GM23338 (cell line): ENCODE results near the gene BCL11B. TPM values are rescaled to one million over a fixed set of nuclear protein-coding genes. Genes with fewer than 3 reads are reported as not detected.

Experiments used
- ATAC-seq: fragments of 200-7000 bp; cut with Tn5 transposase; 3 replicates; pipeline ENCODE4 v1.9.1; 2020
- DNase-seq: peaks from one replicate; pipeline ENCODE4 v3.0.0-alpha.2; 2015; ENCODE audit warnings: low spot score
- H2AFZ ChIP-seq: fragments of 200-600 bp; sonication (generic); 2 replicates; pipeline ENCODE4 v1.8.0; 2016; ENCODE audit warnings: antibody characterized with exemption, mild to moderate bottlenecking, moderate library complexity
- H3F3A ChIP-seq: fragments of 200-600 bp; sonication (generic); replicated peaks from 2 replicates; pipeline ENCODE4 v1.8.0; 2017; ENCODE audit warnings: antibody characterized with exemption, mixed run types, low read depth
- H3K27ac ChIP-seq: fragments of 200-600 bp; sonication (generic); 2 replicates; pipeline ENCODE4 v1.6.1; 2016; ENCODE audit warnings: low read depth
- H3K27me3 ChIP-seq: fragments of 200-600 bp; sonication (generic); 2 replicates; pipeline ENCODE4 v1.8.0; 2016; ENCODE audit warnings: mild to moderate bottlenecking, mixed run types, moderate library complexity; ENCODE audit not compliant: insufficient read depth
- H3K36me3 ChIP-seq: fragments of 200-600 bp; sonication (generic); 2 replicates; pipeline ENCODE4 v1.8.0; 2016; ENCODE audit warnings: mild to moderate bottlenecking; ENCODE audit not compliant: insufficient read depth
- H3K4me1 ChIP-seq: fragments of 200-600 bp; sonication (generic); 2 replicates; pipeline ENCODE4 v1.8.0; 2016; ENCODE audit warnings: mild to moderate bottlenecking, moderate library complexity; ENCODE audit not compliant: insufficient read depth
- H3K4me2 ChIP-seq: fragments of 200-600 bp; sonication (generic); 2 replicates; pipeline ENCODE4 v1.7.1; 2017; ENCODE audit warnings: mixed run types
- H3K4me3 ChIP-seq: fragments of 200-600 bp; sonication (generic); 2 replicates; pipeline ENCODE4 v1.6.1; 2016; ENCODE audit warnings: mixed run types
- H3K79me2 ChIP-seq: fragments of 200-600 bp; sonication (generic); replicated peaks from 2 replicates; pipeline ENCODE4 v1.8.0; 2017; ENCODE audit warnings: mild to moderate bottlenecking; ENCODE audit not compliant: insufficient read depth
- H3K9me2 ChIP-seq: fragments of 200-600 bp; sonication (generic); 2 replicates; pipeline ENCODE4 v1.8.0; 2017; ENCODE audit not compliant: insufficient read depth
- H4K20me1 ChIP-seq: fragments of 200-600 bp; sonication (generic); replicated peaks from 2 replicates; pipeline ENCODE4 v1.8.0; 2017; ENCODE audit warnings: mild to moderate bottlenecking; ENCODE audit not compliant: insufficient read depth
- H3K27ac Mint-ChIP-seq: 2 replicates; pipeline ENCODE4 v1.8.0; 2020; ENCODE audit warnings: inconsistent platforms, mild to moderate bottlenecking, moderate library complexity, mixed read lengths
- H3K27me3 Mint-ChIP-seq: 3 replicates; pipeline ENCODE4 v1.8.0; 2022; ENCODE audit warnings: low read depth, mild to moderate bottlenecking, moderate library complexity, mixed read lengths, inconsistent platforms; ENCODE audit not compliant: insufficient read depth, poor library complexity
- H3K36me3 Mint-ChIP-seq: 3 replicates; pipeline ENCODE4 v1.8.0; 2021; ENCODE audit warnings: low read depth, mild to moderate bottlenecking, inconsistent platforms, moderate library complexity, mixed read lengths
- H3K4me1 Mint-ChIP-seq: 3 replicates; pipeline ENCODE4 v1.8.0; 2020; ENCODE audit warnings: mild to moderate bottlenecking, inconsistent platforms, mixed read lengths
- H3K4me3 Mint-ChIP-seq: 3 replicates; pipeline ENCODE4 v1.8.0; 2021; ENCODE audit warnings: moderate library complexity, mild to moderate bottlenecking, inconsistent platforms, mixed read lengths
- H3K9me3 Mint-ChIP-seq: 3 replicates; pipeline ENCODE4 v1.8.0; 2020; ENCODE audit warnings: moderate library complexity, mild to moderate bottlenecking, inconsistent platforms, mixed read lengths
- CREB1 ChIP-seq: fragments of 250-450 bp; sonication (Bioruptor Pico); IDR thresholded peaks from 2 replicates; pipeline ENCODE4 v1.5.0; 2020; ENCODE audit warnings: low read depth, mild to moderate bottlenecking, moderate library complexity
- CTCF ChIP-seq, 2 experiments: fragments of 200-600 bp in 1 of 2; sonication (generic) in 1 of 2; conservative IDR thresholded peaks; 2 replicates each; pipeline versions ENCODE4 v1.5.1 to v1.6.1; 2016 to 2017; ENCODE audit warnings: antibody characterized with exemption in 2 of 2, low read depth in 2 of 2, mild to moderate bottlenecking in 2 of 2, moderate library complexity in 1 of 2
- EZH2phosphoT487 ChIP-seq: fragments of 200-600 bp; sonication (generic); IDR thresholded peaks from one replicate; pipeline ENCODE4 v1.8.1; 2018; ENCODE audit warnings: antibody characterized with exemption; ENCODE audit not compliant: unreplicated experiment
- JUNB ChIP-seq: IDR thresholded peaks from one replicate; pipeline ENCODE4 v1.6.1; 2016; ENCODE audit warnings: antibody characterized with exemption; ENCODE audit not compliant: unreplicated experiment
- REST ChIP-seq: IDR thresholded peaks from one replicate; pipeline ENCODE4 v1.6.1; 2018; ENCODE audit warnings: antibody characterized with exemption; ENCODE audit not compliant: unreplicated experiment
- ZNF114 ChIP-seq: fragments of 250-450 bp; sonication (Bioruptor Pico); IDR thresholded peaks from 2 replicates; pipeline ENCODE4 v1.5.0; 2020; ENCODE audit warnings: mild to moderate bottlenecking, moderate library complexity
- ZNF462 ChIP-seq: fragments of 250-450 bp; sonication (Bioruptor Pico); IDR thresholded peaks from 2 replicates; pipeline ENCODE4 v1.5.0; 2020; ENCODE audit warnings: mild to moderate bottlenecking, moderate library complexity
- polyA plus RNA-seq: library from polyadenylated mRNA; unstranded; fragments of >200 nt; fragmentation: Nextera tagmentation; extraction: Ambion mirVana; gene quantifications from 2 replicates; pipeline ENCODE4 v1.2.1, GENCODE V29; 2016
- total RNA-seq: library from RNA; depleted of rRNA; stranded (reverse); fragments of >200 nt; shearing (Covaris generic); gene quantifications from 2 replicates; pipeline ENCODE4 v1.2.3, GENCODE V29; 2014

Gene BCL11B
- total and polyA plus RNA-seq, 2 experiments from 2014 or later: 2.4 to 6.7 TPM

GRCh38 chr14:99215277-99215676, 56.7 kb downstream of the BCL11B start:
- H3K4me1 ChIP-seq: no peaks in the 10 kb centered on the region; the same call in 1 of the 2 replicates
- 0 out of 2 replicates have a peak, but pooled peaks cover 3% of the 10 kb centered on the region for H3F3A ChIP-seq
- H3K36me3 Mint-ChIP-seq: no peaks in the 10 kb centered on the region; the same call in 2 of the 3 replicates
- DNase-seq (no peak), ATAC-seq (no peak)
- no peaks in the 10 kb centered on the region for H3K36me3 ChIP-seq
- H3K4me1 Mint-ChIP-seq: peaks cover 17% of the 10 kb centered on the region
- TF ChIP-seq ZNF462 (no peak), EZH2phosphoT487 (no peak), CTCF (conservative IDR thresholded peaks at IDR 0.05; ENCODE audit: low read depth in 2 of 2) (no peak)
- no peaks in the 10 kb centered on the region for H3K9me2 ChIP-seq
- H3K4me3 ChIP-seq: no peak overlapping the region
- H4K20me1 ChIP-seq: peaks cover 4% of the 10 kb centered on the region; the same call in 1 of the 2 replicates
- peaks cover 92% of the 10 kb centered on the region for H3K79me2 ChIP-seq
- H2AFZ ChIP-seq: no peak overlapping the region
- H3K27ac ChIP-seq: peak overlapping the region; percentile 6; the same call in 1 of the 2 replicates
- H3K4me2 ChIP-seq: no peak overlapping the region
- no peak overlapping the region for H3K4me3 Mint-ChIP-seq
- peaks cover 8% of the 10 kb centered on the region for H3K27me3 Mint-ChIP-seq
- H3K27ac Mint-ChIP-seq: no peak overlapping the region
- no peaks in the 10 kb centered on the region for H3K27me3 ChIP-seq
- H3K9me3 Mint-ChIP-seq: peaks cover 2% of the 10 kb centered on the region; the same call in 1 of the 3 replicates

GRCh38 chr14:99214701-99215100, 57.3 kb downstream of the BCL11B start:
- Histone ChIP-seq H3K4me1 (no peaks in the 10 kb centered on the region; the same call in 1 of the 2 replicates), H4K20me1 (peaks cover 4% of the 10 kb centered on the region; the same call in 1 of the 2 replicates), H3K4me3 (no peak overlapping the region), H3K27ac (no peak overlapping the region), H3F3A (0 out of 2 replicates have a peak, but pooled peaks cover 3% of the 10 kb centered on the region), H3K9me2 (no peaks in the 10 kb centered on the region), H3K36me3 (no peaks in the 10 kb centered on the region), H3K4me2 (no peak overlapping the region), H3K79me2 (peaks cover 93% of the 10 kb centered on the region), H2AFZ (no peak overlapping the region), H3K27me3 (no peaks in the 10 kb centered on the region)
- Mint-ChIP-seq H3K9me3 (peaks cover 2% of the 10 kb centered on the region; the same call in 1 of the 3 replicates), H3K4me3 (no peak overlapping the region), H3K36me3 (no peaks in the 10 kb centered on the region; the same call in 2 of the 3 replicates), H3K4me1 (peaks cover 22% of the 10 kb centered on the region), H3K27me3 (peaks cover 8% of the 10 kb centered on the region), H3K27ac (no peak overlapping the region)
- ATAC-seq (no peak), DNase-seq (no peak)
- TF ChIP-seq ZNF114 (CRISPR knock-in tag): no peak
- no peak for TF ChIP-seq CREB1 (CRISPR knock-in tag)
- no peak for TF ChIP-seq REST
- no peak for TF ChIP-seq JUNB
